ENCODE results near the gene DIAPH3. TPM values are rescaled to one million over a fixed set of nuclear protein-coding genes. Genes with fewer than 3 reads are reported as not detected.
A peak's percentile ranks its signal among the peaks of the same experiment; 100 is the strongest.

DIAPH3 gene
- total and polyA plus RNA-seq, 4 donors, result 4.0 to 7.5 (median 5.6) TPM

DNA sequence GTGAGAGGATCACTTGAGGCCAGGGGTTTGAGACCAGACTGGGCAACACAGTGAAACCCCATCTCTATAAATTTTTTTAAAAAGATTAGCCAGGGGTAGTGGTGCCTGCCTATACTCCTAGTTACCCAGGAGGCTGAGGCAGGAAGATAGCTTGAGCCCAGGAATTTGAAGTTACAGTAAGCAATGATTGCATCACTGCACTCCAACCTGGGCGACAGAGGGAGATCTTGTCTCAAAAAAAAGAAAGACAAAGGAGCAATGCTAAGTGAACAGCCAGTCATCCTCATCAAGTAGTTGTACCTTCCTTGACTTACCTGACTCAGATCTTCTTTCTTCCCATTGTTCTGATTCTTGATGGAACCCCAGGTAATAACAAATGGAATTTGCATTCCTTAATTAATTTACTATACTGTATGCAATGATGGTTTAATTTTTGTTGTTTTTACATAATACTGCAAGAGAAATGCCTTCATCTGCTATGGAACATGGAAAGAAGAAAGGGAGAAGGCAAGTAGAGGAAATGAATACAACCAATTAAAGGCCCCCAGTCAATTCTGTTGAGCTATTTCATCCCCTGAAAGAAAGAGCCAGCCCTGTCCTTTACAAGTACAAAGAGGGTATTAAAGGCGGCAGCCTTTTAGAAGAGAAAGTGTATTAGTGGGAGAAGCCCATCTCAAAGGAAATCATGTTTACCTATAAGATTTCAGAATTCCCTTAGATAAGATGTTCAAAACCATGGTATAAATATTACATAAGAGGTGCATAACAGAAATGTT is 316.7 kb downstream of the DIAPH3 start:
- DNase-seq (ENCODE audit: low read depth in 4 of 6, low spot score in 6 of 6), result no peak
- Histone ChIP-seq H3K4me3 (ENCODE audit: low read depth, low read length) (no peak overlapping the region), H3K27me3 (ENCODE audit: control insufficient read depth, insufficient read depth, low read length) (no peaks in the 10 kb centered on the region), H3K27ac (ENCODE audit: low read depth, low read length) (no peak overlapping the region), H3K4me1 (ENCODE audit: control insufficient read depth, insufficient read depth, low read length) (no peaks in the 10 kb centered on the region), H3K36me3 (ENCODE audit: control insufficient read depth, insufficient read depth, low read length) (no peaks in the 10 kb centered on the region), H3K9me3 (ENCODE audit: control insufficient read depth, insufficient read depth, low read length) (no peaks in the 10 kb centered on the region)
- whole genome bisulfite sequencing (ENCODE audit: insufficient coverage), result no CpG with 5 or more reads among the region's 2 CpGs

DNA sequence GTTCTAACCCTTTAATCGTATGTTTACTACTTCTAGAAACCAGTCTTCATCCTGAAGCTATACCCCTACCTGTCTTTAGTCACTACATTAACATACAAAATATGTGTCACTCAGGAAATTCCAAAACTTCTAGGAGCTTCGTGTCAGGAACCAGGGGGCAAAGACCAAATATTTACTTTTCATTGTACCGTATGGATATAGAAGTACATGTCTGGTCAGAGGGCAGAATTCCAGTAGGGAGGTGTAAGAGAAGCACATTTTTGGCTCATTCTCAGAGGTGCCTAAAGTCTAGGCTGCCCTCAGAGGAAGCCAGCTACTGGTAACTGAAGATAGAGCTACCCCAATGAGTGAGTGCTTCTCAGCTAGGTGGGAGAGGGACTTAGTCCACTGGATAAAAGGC is 320.7 kb downstream of the DIAPH3 start:
- DNase-seq (ENCODE audit: low read depth in 4 of 6, low spot score in 6 of 6), result no peak
- no peak overlapping the region for H3K27ac ChIP-seq (ENCODE audit: low read depth, low read length)
- WGBS (ENCODE audit: insufficient coverage), result 100% methylated on average over 2 of the region's 3 CpGs

DNA sequence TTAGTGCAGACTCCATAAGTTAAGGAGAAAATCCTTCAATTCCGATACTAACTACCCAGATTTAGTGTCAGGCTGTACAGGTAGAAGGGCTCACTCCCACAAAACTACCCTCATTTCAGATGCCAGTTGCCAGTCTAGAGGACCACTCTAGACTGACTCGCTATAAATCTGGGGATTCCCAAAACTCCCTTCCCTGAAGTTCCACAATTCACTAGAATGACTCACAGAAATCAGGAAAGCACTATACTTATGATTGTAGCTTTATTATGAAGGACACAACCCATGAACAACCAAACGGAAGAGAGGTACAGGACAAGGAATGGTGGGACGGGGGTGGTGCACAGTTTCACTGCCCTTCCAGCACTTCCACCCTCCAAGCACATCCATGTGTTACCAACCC is 321.2 kb downstream of the DIAPH3 start:
- DNase-seq (ENCODE audit: low read depth in 4 of 6, low spot score in 6 of 6), result no peak
- 92% methylated on average over 2 of the region's 4 CpGs for WGBS (ENCODE audit: insufficient coverage)

More for the DNA sequence above, 320.7 kb downstream of the DIAPH3 start:
- Histone ChIP-seq H3K36me3 (ENCODE audit: control insufficient read depth, insufficient read depth, low read length) (no peaks in the 10 kb centered on the region), H3K4me1 (ENCODE audit: control insufficient read depth, insufficient read depth, low read length) (no peaks in the 10 kb centered on the region), H3K9me3 (ENCODE audit: control insufficient read depth, insufficient read depth, low read length) (no peaks in the 10 kb centered on the region), H3K27me3 (ENCODE audit: control insufficient read depth, insufficient read depth, low read length) (no peaks in the 10 kb centered on the region), H3K4me3 (ENCODE audit: low read depth, low read length) (no peak overlapping the region)

DNA sequence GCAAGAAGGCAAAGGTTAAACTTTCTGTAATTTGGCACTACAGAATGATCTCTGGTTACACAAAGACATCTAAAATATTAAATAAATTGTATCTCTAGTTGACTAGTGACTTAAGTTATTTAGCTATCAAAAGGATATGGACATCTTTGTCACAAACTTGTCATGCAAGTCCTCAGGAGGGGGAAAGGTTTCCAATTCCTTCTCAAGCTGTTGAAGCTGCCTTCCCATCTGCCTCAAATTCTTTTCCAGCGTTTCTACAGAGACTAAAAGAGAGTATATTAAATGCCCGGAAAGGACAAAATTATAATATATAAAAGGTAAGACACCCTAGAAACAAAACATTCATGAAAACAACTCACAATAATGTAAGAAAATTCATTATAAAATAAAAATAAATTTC is 324.5 kb downstream of the DIAPH3 start:
- WGBS (ENCODE audit: insufficient coverage), result no CpG with 5 or more reads among the region's 2 CpGs
- no peaks in the 10 kb centered on the region for H3K36me3 ChIP-seq (ENCODE audit: control insufficient read depth, insufficient read depth, low read length)

More for the DNA sequence above, 321.2 kb downstream of the DIAPH3 start:
- Histone ChIP-seq H3K4me3 (ENCODE audit: low read depth, low read length) (no peak overlapping the region), H3K36me3 (ENCODE audit: control insufficient read depth, insufficient read depth, low read length) (no peaks in the 10 kb centered on the region), H3K4me1 (ENCODE audit: control insufficient read depth, insufficient read depth, low read length) (no peaks in the 10 kb centered on the region), H3K27ac (ENCODE audit: low read depth, low read length) (no peak overlapping the region), H3K9me3 (ENCODE audit: control insufficient read depth, insufficient read depth, low read length) (no peaks in the 10 kb centered on the region), H3K27me3 (ENCODE audit: control insufficient read depth, insufficient read depth, low read length) (no peaks in the 10 kb centered on the region)

DNA sequence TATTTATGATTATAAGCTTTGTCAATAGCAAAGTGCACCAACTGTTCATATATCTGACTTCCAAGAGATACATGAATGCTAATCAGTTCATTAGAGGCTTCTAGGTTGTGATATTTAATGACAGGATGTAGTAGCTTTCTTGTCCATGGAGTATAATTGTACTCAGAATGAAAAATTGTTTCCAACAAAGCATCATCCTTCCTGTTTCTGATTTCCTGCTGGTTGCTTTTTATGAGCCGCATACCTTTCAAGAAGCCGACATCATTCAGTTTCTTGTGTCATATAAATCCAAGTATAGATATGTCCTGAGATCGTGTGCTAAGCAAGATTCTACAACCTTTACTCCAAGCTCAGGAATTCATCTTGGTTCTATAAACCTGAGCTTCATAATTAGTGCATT is 326.6 kb downstream of the DIAPH3 start:
- Histone ChIP-seq H3K27me3 (ENCODE audit: control insufficient read depth, insufficient read depth, low read length) (no peaks in the 10 kb centered on the region), H3K36me3 (ENCODE audit: control insufficient read depth, insufficient read depth, low read length) (no peaks in the 10 kb centered on the region), H3K4me3 (ENCODE audit: low read depth, low read length) (no peak overlapping the region), H3K4me1 (ENCODE audit: control insufficient read depth, insufficient read depth, low read length) (no peaks in the 10 kb centered on the region), H3K27ac (ENCODE audit: low read depth, low read length) (no peak overlapping the region), H3K9me3 (ENCODE audit: control insufficient read depth, insufficient read depth, low read length) (no peaks in the 10 kb centered on the region)
- DNase-seq (ENCODE audit: low read depth in 4 of 6, low spot score in 6 of 6), result peak in 2 of 6 donors; percentile 50 to 81
- WGBS (ENCODE audit: insufficient coverage), result no CpG with 5 or more reads among the region's 3 CpGs

More for the DNA sequence above, 324.5 kb downstream of the DIAPH3 start:
- Histone ChIP-seq H3K4me3 (ENCODE audit: low read depth, low read length) (no peak overlapping the region), H3K27me3 (ENCODE audit: control insufficient read depth, insufficient read depth, low read length) (no peaks in the 10 kb centered on the region), H3K4me1 (ENCODE audit: control insufficient read depth, insufficient read depth, low read length) (no peaks in the 10 kb centered on the region), H3K9me3 (ENCODE audit: control insufficient read depth, insufficient read depth, low read length) (no peaks in the 10 kb centered on the region), H3K27ac (ENCODE audit: low read depth, low read length) (no peak overlapping the region)
- peak in 1 of 6 donors; percentile 83 for DNase-seq (ENCODE audit: low read depth in 4 of 6, low spot score in 6 of 6)

DNA sequence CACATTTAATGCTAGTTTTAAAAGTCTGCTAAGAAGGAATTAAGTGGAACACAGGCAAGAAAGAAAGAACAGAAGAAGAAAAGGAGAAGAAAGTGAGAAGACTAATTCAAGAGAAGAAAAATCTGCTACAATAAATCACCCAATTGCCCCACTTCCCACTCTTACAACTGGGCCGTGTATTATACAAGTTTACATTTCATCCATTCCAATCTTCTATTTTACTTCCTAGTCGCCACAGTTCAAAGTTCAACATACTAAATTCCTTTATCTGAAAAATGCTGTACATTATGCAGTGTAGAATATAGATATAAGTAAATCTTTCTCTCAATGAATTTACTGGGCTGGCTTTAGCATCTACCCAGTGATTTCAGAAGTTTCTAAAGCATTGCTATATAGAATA is 328.2 kb downstream of the DIAPH3 start:
- H3K27me3 ChIP-seq (ENCODE audit: control insufficient read depth, insufficient read depth, low read length), result no peaks in the 10 kb centered on the region
- H3K4me3 ChIP-seq (ENCODE audit: low read depth, low read length), result no peak overlapping the region
- H3K36me3 ChIP-seq (ENCODE audit: control insufficient read depth, insufficient read depth, low read length), result no peaks in the 10 kb centered on the region
- H3K27ac ChIP-seq (ENCODE audit: low read depth, low read length), result no peak overlapping the region
- H3K4me1 ChIP-seq (ENCODE audit: control insufficient read depth, insufficient read depth, low read length), result no peaks in the 10 kb centered on the region
- no peak for DNase-seq (ENCODE audit: low read depth in 4 of 6, low spot score in 6 of 6)
- no peaks in the 10 kb centered on the region for H3K9me3 ChIP-seq (ENCODE audit: control insufficient read depth, insufficient read depth, low read length)
- no CpG with 5 or more reads among the region's 2 CpGs for WGBS (ENCODE audit: insufficient coverage)

DNA sequence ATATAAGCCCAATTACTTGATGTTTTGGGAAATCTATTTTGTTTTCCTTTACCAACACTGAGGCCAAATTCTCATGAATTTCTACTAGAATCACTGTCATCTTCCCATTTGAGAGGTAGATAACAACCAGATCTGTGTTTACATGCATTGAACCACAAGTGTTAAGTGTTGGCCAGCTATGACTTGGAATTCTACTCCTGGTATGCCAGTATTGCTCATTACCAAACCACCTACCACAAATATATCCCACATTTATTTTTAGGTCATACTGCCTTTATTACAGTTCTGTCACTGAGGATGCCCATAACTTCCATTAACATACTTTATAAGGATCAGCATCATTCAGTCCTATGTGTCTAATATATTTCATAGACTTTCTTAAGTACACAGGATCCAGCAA is 328.9 kb downstream of the DIAPH3 start:
- H3K36me3 ChIP-seq (ENCODE audit: control insufficient read depth, insufficient read depth, low read length), result no peaks in the 10 kb centered on the region

DNA sequence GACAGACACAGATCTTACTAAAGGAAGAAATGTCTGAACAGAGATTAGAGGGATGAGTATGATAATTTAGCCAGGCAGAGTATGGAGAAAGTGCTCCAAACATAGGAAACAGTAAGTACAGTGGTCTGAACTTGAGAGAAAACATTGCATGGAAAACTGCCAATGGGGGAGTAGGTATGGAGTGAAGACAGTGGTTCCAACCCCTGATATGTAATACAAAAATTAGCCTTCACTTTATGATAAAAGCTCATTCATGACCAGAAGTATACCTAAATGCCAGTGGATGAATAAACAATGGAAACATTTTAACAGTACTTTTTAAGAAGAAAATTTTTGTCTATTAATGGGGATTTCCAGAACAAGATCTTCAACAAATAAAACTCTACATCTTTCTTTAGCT is 334.0 kb downstream of the DIAPH3 start:
- Histone ChIP-seq H3K27ac (ENCODE audit: low read depth, low read length) (no peak overlapping the region), H3K4me3 (ENCODE audit: low read depth, low read length) (no peak overlapping the region), H3K36me3 (ENCODE audit: control insufficient read depth, insufficient read depth, low read length) (no peaks in the 10 kb centered on the region), H3K4me1 (ENCODE audit: control insufficient read depth, insufficient read depth, low read length) (no peaks in the 10 kb centered on the region), H3K9me3 (ENCODE audit: control insufficient read depth, insufficient read depth, low read length) (no peaks in the 10 kb centered on the region), H3K27me3 (ENCODE audit: control insufficient read depth, insufficient read depth, low read length) (no peaks in the 10 kb centered on the region)
- no peak for DNase-seq (ENCODE audit: low read depth in 4 of 6, low spot score in 6 of 6)

More for the DNA sequence above, 328.9 kb downstream of the DIAPH3 start:
- no peak for DNase-seq (ENCODE audit: low read depth in 4 of 6, low spot score in 6 of 6)
- H3K27me3 ChIP-seq (ENCODE audit: control insufficient read depth, insufficient read depth, low read length), result no peaks in the 10 kb centered on the region
- no peaks in the 10 kb centered on the region for H3K4me1 ChIP-seq (ENCODE audit: control insufficient read depth, insufficient read depth, low read length)
- H3K27ac ChIP-seq (ENCODE audit: low read depth, low read length), result no peak overlapping the region
- no peaks in the 10 kb centered on the region for H3K9me3 ChIP-seq (ENCODE audit: control insufficient read depth, insufficient read depth, low read length)
- H3K4me3 ChIP-seq (ENCODE audit: low read depth, low read length), result no peak overlapping the region

DNA sequence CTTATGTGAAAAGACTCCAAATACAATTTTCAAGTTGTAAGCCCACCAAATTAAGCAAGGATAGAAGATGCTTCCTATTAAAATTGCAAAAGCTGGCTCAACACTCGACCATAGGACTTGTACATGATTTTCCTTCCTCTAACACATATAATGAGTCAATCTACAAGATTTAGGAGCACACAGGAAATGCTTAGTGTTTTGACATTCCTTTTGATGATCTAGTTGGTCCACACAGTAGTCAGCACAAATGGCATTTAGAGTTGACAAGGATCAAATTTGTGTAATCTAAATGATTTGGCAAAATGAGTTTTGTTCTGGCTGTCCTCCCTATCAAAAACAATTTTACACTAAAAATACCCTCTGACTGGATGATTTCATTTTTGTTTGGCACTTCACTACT is 340.2 kb downstream of the DIAPH3 start:
- no peaks in the 10 kb centered on the region for H3K9me3 ChIP-seq (ENCODE audit: control insufficient read depth, insufficient read depth, low read length)
- no peaks in the 10 kb centered on the region for H3K4me1 ChIP-seq (ENCODE audit: control insufficient read depth, insufficient read depth, low read length)
- no peaks in the 10 kb centered on the region for H3K36me3 ChIP-seq (ENCODE audit: control insufficient read depth, insufficient read depth, low read length)
- H3K27ac ChIP-seq (ENCODE audit: low read depth, low read length), result no peak overlapping the region
- H3K4me3 ChIP-seq (ENCODE audit: low read depth, low read length), result no peak overlapping the region
- H3K27me3 ChIP-seq (ENCODE audit: control insufficient read depth, insufficient read depth, low read length), result no peaks in the 10 kb centered on the region
- peak in 1 of 6 donors; percentile 60 for DNase-seq (ENCODE audit: low read depth in 4 of 6, low spot score in 6 of 6)
- no CpG with 5 or more reads among the region's 1 CpG for WGBS (ENCODE audit: insufficient coverage)

DNA sequence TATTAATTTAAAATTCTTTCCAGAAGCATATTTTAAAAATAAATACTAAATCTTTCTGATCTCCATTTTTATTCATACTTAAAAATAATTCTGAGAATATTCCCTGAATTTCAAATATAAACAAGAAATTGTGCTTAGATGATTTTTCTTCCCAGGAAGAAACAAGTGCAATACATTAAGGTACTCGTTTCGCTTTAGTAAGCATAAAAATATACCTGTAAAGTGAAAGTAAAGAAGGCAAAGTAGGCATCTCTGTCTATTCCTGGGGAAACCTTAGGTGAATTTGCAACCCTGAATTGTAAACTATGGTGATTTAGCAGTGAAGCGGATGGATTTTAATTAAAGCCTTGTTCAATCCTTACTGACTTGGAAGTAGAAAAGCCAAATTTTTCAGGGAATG is 354.2 kb downstream of the DIAPH3 start:
- no peaks in the 10 kb centered on the region for H3K9me3 ChIP-seq (ENCODE audit: control insufficient read depth, insufficient read depth, low read length)
- no peaks in the 10 kb centered on the region for H3K4me1 ChIP-seq (ENCODE audit: control insufficient read depth, insufficient read depth, low read length)
- no peak for DNase-seq (ENCODE audit: low read depth in 4 of 6, low spot score in 6 of 6)
- no peak overlapping the region for H3K27ac ChIP-seq (ENCODE audit: low read depth, low read length)
- no peaks in the 10 kb centered on the region for H3K27me3 ChIP-seq (ENCODE audit: control insufficient read depth, insufficient read depth, low read length)
- no CpG with 5 or more reads among the region's 3 CpGs for WGBS (ENCODE audit: insufficient coverage)
- no peak overlapping the region for H3K4me3 ChIP-seq (ENCODE audit: low read depth, low read length)
- no peaks in the 10 kb centered on the region for H3K36me3 ChIP-seq (ENCODE audit: control insufficient read depth, insufficient read depth, low read length)
